ENCODE results near the gene ANO6.

GRCh38 chr12:45421736-45422135 lies 205.8 kb downstream of the ANO6 start:
- TF ChIP-seq, protein P1, sequence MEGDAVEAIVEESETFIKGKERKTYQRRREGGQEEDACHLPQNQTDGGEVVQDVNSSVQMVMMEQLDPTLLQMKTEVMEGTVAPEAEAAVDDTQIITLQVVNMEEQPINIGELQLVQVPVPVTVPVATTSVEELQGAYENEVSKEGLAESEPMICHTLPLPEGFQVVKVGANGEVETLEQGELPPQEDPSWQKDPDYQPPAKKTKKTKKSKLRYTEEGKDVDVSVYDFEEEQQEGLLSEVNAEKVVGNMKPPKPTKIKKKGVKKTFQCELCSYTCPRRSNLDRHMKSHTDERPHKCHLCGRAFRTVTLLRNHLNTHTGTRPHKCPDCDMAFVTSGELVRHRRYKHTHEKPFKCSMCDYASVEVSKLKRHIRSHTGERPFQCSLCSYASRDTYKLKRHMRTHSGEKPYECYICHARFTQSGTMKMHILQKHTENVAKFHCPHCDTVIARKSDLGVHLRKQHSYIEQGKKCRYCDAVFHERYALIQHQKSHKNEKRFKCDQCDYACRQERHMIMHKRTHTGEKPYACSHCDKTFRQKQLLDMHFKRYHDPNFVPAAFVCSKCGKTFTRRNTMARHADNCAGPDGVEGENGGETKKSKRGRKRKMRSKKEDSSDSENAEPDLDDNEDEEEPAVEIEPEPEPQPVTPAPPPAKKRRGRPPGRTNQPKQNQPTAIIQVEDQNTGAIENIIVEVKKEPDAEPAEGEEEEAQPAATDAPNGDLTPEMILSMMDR (IDR thresholded peaks at IDR 0.05): no peak
- no peak for TF ChIP-seq ZNF263 (CRISPR knock-in tag; IDR thresholded peaks at IDR 0.05; ENCODE audit: low read depth)
- no peak for TF ChIP-seq FOXP4 (CRISPR knock-in tag; IDR thresholded peaks at IDR 0.05)
- TF ChIP-seq FOXP1 (CRISPR knock-in tag; IDR thresholded peaks at IDR 0.05; ENCODE audit: borderline replicate concordance): no peak
- no peak for TF ChIP-seq E2F4 (CRISPR knock-in tag; IDR thresholded peaks at IDR 0.05; ENCODE audit: borderline replicate concordance, low read depth)
- TF ChIP-seq PRRX2 (CRISPR knock-in tag; IDR thresholded peaks at IDR 0.05): no peak

All from WTC11 (cell line).